HEK293T (cell line): ENCODE measurements around the gene CYP27B1.

Experiments used
- CTCF ChIA-PET: fragments of 350-600 bp; formaldehyde crosslinking; extraction: SDS; loops from one replicate; lab custom pipeline; 2021; ENCODE audit warnings: antibody characterized with exemption, inconsistent platforms; lab: Yijun Ruan, JAX
- POLR2A ChIA-PET: fragments of 350-600 bp; formaldehyde crosslinking; extraction: SDS; loops from one replicate; lab custom pipeline; 2020; ENCODE audit warnings: antibody characterized with exemption, inconsistent platforms; lab: Yijun Ruan, JAX
- DNase-seq: peaks from one replicate; pipeline ENCODE4 v3.0.0; 2012; ENCODE audit warnings: mixed read lengths; ENCODE audit errors: extremely low spot score
- ARNT ChIP-seq: fragments of 450-650 bp; IDR thresholded peaks from 2 replicates; pipeline ENCODE4 v1.6.1; 2017; ENCODE audit warnings: mild to moderate bottlenecking
- BHLHE40 ChIP-seq: fragments of 450-650 bp; IDR thresholded peaks from 2 replicates; pipeline ENCODE4 v1.6.1; 2016; ENCODE audit warnings: mild to moderate bottlenecking, moderate library complexity, borderline replicate concordance
- CTBP1 ChIP-seq: fragments of 450-650 bp; IDR thresholded peaks from 2 replicates; pipeline ENCODE4 v1.6.1; 2016; ENCODE audit warnings: borderline replicate concordance
- ELF4 ChIP-seq: fragments of 450-650 bp; IDR thresholded peaks from 2 replicates; pipeline ENCODE4 v1.6.1; 2017; ENCODE audit warnings: antibody characterized with exemption
- FOXA1 ChIP-seq: fragments of 450-650 bp; IDR thresholded peaks from 2 replicates; pipeline ENCODE4 v1.6.1; 2016; ENCODE audit warnings: mild to moderate bottlenecking
- FOXK2 ChIP-seq: fragments of 450-650 bp; IDR thresholded peaks from 2 replicates; pipeline ENCODE4 v1.6.1; 2016; ENCODE audit warnings: mild to moderate bottlenecking
- FOXM1 ChIP-seq: fragments of 450-650 bp; IDR thresholded peaks from 2 replicates; pipeline ENCODE4 v1.6.1; 2017; ENCODE audit warnings: mild to moderate bottlenecking, borderline replicate concordance
- HDGF ChIP-seq: fragments of 450-650 bp; IDR thresholded peaks from 2 replicates; pipeline ENCODE4 v1.6.1; 2017; ENCODE audit warnings: antibody characterized with exemption, borderline replicate concordance
- L3MBTL2 ChIP-seq: fragments of 450-650 bp; conservative IDR thresholded peaks from 2 replicates; pipeline ENCODE4 v1.6.1; 2016; ENCODE audit warnings: mild to moderate bottlenecking
- LEF1 ChIP-seq: fragments of 450-650 bp; IDR thresholded peaks from 2 replicates; pipeline ENCODE4 v1.6.1; 2017; ENCODE audit warnings: mild to moderate bottlenecking, borderline replicate concordance
- NFRKB ChIP-seq: fragments of 450-650 bp; IDR thresholded peaks from 2 replicates; pipeline ENCODE4 v1.6.1; 2016; ENCODE audit warnings: mild to moderate bottlenecking, moderate library complexity
- SP1 ChIP-seq: fragments of 450-650 bp; IDR thresholded peaks from 2 replicates; pipeline ENCODE4 v1.6.1; 2017
- SUZ12 ChIP-seq: fragments of 450-650 bp; IDR thresholded peaks from 2 replicates; pipeline ENCODE4 v1.6.1; 2016; ENCODE audit warnings: mild to moderate bottlenecking
- TARDBP ChIP-seq: fragments of 450-650 bp; IDR thresholded peaks from 2 replicates; pipeline ENCODE4 v1.6.1; 2016
- ZNF384 ChIP-seq: fragments of 450-650 bp; IDR thresholded peaks from 2 replicates; pipeline ENCODE4 v1.6.1; 2016
- TF ChIP-seq, protein P1 (sequence below): fragments of 450-650 bp; IDR thresholded peaks from 2 replicates; pipeline ENCODE4 v1.6.1; 2016

Gene CYP27B1

DNA sequence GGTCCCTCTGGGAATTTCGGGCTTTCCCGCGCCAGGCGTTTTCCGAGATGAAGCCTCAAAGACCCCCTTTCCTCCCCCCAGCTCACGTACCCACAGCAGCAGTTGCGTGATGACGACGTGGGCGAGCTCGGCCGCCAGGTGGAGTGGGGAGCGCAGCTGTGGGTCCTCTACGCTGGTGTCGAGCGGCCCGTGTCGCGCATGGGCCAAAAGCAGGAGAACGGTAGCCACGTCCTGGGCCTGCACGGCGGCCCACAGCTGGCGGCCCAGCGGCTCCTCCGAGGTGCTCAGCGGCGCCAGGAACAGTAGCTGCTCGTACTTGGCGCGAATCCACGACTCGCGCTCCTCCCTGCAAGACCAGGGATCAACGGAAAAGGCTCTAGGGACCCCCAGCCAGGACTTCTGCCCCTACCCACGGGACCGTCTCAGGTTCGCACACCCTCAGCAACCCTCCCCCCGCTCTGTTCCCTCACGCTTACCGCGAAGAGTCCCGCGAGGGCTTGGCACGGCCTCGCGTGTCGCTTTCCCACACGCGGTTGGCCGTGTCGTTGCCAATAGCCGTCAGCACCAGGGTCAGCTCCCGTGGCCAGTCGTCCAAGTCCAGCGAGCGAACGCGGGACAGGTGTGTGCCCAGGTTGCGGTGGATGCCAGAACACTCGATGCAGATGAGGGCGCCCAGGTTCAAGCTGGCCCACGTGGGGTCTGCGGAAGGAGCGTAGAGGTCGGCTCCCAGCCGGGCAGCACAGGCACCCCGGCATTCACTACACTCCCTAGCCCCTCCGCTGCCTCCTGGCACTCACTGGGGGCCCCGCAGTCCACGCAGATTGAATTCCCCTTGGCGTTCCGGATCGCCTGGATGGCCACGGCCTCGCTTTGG, 39.8 kb downstream of the CYP27B1 start:
- no peak for TF ChIP-seq FOXM1
- TF ChIP-seq NFRKB, result no peak
- TF ChIP-seq LEF1, result no peak
- TF ChIP-seq SP1, result no peak
- TF ChIP-seq SUZ12, result no peak
- no peak for TF ChIP-seq ELF4
- no peak for TF ChIP-seq BHLHE40
- TF ChIP-seq ARNT, result no peak
- no peak for TF ChIP-seq L3MBTL2
- TF ChIP-seq FOXK2, result no peak
- TF ChIP-seq, protein P1, sequence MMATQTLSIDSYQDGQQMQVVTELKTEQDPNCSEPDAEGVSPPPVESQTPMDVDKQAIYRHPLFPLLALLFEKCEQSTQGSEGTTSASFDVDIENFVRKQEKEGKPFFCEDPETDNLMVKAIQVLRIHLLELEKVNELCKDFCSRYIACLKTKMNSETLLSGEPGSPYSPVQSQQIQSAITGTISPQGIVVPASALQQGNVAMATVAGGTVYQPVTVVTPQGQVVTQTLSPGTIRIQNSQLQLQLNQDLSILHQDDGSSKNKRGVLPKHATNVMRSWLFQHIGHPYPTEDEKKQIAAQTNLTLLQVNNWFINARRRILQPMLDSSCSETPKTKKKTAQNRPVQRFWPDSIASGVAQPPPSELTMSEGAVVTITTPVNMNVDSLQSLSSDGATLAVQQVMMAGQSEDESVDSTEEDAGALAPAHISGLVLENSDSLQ, result no peak
- TF ChIP-seq HDGF, result no peak
- TF ChIP-seq ZNF384, result no peak
- TF ChIP-seq FOXA1, result no peak
- TF ChIP-seq TARDBP, result no peak
- no peak for TF ChIP-seq CTBP1
- ChIA-PET CTCF (interaction anchor here (0.9 to 1.7 kb wide), 5 partner anchors 9 to 137 kb away, joined by 3 to 25 read pairs (median 4); partner anchors contain the start of gene PIP4K2C), POLR2A (interaction anchor here (1.4 to 2.9 kb wide), 5 partner anchors 9 to 45 kb away, joined by 3 to 29 read pairs (median 11); partner anchors contain the start of genes CDK4, EEF1AKMT3, METTL1 and TSPAN31)
- DNase-seq, result no peak

DNA sequence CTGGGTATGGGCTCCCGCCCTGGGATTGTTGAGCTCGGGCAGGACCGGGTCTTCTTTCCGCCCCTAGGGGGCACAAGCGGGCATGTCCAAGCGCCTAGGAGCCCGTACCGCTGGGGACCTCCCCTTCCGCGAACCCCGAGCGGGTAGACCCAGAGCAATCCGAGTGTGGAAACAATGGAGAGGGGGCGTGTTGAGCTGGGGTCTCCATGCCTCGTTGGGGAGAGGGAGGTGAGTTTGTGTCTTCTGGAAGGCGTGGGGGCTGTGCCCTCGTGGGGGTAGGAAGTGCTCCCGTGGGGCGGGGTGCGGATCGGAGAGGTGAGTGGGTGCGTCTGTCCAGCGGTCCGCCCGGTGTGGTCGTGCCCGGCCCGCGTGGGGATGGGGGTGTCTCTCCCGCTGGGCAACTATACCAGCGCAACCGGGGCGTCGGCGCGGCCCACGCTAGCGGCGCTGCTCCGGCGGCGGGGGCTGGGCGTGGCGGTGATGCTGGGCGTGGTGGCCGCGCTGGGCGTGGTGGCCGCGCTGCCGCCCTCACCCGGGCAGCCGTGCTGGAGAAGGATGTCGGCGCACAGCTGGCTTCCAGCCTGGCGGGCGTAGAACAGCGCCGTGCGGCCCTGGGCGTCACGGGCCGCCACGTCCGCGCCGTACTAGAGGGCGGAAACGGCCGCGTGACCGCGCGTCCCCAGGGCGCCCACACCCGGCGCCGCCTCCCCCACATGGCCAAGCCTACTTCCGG, 40.6 kb downstream of the CYP27B1 start:
- peak; percentile 92 for DNase-seq
- POLR2A ChIA-PET, result interaction anchor here (0.5 to 2.9 kb wide), 12 partner anchors 8 to 206 kb away, joined by 3 to 29 read pairs (median 3); partner anchors contain the start of genes ARHGEF25, CDK4, DDIT3 and EEF1AKMT3
- CTCF ChIA-PET, result interaction anchor here (0.5 to 1.7 kb wide), 13 partner anchors 9 to 143 kb away, joined by 3 to 25 read pairs (median 4); partner anchors contain the start of gene PIP4K2C
- TF ChIP-seq L3MBTL2 (peak; percentile 34; the same call in 1 of the 2 replicates), FOXA1 (no peak), ZNF384 (no peak), SP1 (no peak), ELF4 (no peak), LEF1 (no peak), BHLHE40 (no peak)
- TF ChIP-seq, protein P1, result no peak

DNA sequence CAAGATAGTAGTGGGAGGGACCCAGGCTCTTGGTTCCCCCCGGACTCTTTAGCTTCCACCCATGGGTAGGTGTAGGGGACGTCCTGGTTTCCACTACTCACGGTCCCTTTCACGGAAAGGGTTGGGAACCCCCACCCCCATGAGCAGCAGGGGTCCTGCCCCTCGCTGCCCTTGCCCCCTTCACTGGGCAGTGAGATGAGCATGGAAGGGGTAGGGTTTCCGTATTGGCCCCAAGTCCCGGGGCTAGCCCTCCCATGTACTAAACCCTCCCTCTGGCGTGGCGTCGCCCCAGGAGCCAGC, 41.1 kb downstream of the CYP27B1 start:
- POLR2A ChIA-PET, result interaction anchor here (0.6 to 2.9 kb wide), 10 partner anchors 8 to 206 kb away, joined by 3 to 29 read pairs (median 3); partner anchors contain the start of genes ARHGEF25, CDK4, DDIT3 and TSPAN31
- TF ChIP-seq NFRKB, result no peak
- peak; percentile 80; the same call in 1 of the 2 replicates for TF ChIP-seq L3MBTL2
- TF ChIP-seq SUZ12, result no peak
- DNase-seq, result no peak
- CTCF ChIA-PET, result interaction anchor here (0.5 to 1.7 kb wide), 11 partner anchors 10 to 142 kb away, joined by 3 to 25 read pairs (median 4); no protein-coding TSS in a partner anchor

DNA sequence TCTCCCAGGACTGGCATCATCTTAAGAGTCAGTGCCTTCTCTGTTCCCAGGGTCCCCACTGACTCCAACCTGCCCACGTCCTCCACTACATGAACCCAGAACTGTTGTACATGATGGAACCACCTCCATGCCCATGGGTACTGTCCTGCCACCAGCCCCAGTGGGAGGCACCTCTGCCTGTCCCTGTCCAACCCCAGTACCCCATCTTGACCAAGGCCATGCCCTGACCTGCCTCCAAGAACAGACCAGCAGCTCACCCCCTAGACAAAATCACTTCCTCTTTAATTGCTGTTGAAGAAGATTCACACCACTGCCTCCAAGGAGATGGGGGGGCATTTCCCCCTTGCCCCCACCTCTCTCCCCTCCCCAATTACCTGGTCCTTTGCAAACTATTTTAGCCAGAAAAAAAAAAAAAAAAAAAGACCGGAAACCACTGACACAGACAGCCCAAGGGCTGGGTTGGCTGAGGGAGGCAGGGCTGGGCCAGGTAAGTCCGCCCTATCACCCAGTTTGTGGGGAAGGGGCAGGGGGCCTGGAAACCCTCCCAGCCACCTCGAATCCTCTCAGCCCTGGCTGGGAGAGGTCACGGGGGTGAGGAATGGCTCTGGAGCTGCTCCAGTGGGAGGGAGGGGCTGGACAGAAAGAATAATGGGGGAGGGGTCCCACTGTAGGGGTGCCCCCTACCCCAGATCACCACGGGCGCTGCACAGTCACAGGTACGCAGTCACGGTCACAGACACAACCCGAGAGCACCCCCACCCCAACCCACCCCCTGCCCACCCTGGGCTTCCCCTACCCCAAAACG, 41.7 kb downstream of the CYP27B1 start:
- TF ChIP-seq FOXK2 (no peak), NFRKB (no peak), L3MBTL2 (no peak), FOXA1 (no peak), ZNF384 (no peak), SUZ12 (no peak), CTBP1 (no peak), LEF1 (no peak), FOXM1 (no peak), ELF4 (no peak), ARNT (no peak), BHLHE40 (no peak), HDGF (no peak), SP1 (no peak)
- TF ChIP-seq, protein P1, result no peak
- CTCF ChIA-PET, result interaction anchor here (0.7 to 1.7 kb wide), 5 partner anchors 11 to 18 kb away, joined by 3 to 25 read pairs (median 5); no protein-coding TSS in a partner anchor
- POLR2A ChIA-PET, result interaction anchor here (0.7 to 2.9 kb wide), 5 partner anchors 11 to 26 kb away, joined by 3 to 29 read pairs (median 11); partner anchors contain the start of genes CDK4 and TSPAN31
- DNase-seq, result no peak
